ENCODE data around the gene STK26.

DNA sequence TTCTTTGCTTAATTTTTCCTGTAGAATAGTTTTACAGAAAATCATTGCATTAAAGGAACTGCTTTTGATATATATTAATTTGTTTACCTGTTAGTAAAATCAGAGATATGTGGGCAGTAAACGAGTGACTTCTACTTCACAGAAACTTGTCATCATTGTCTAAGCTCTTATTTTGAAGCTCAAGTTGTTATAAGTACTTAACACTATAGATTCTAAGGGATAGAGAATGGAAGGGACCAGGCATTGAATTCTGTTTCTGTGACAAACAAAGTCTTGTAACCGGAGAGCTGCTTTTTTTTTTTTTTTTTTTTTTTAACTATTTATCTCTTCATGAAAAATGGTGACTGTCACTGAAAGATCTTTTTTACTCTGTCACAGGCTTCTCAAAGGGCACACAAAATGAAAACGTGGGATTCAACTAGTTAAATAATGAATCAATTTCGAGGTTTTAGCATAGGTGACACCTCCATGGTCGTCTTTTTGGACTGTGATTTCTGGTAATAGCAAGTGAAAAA lies 14.4 kb downstream of the STK26 start:
- no peak for TF ChIP-seq EZH2phosphoT487 (IDR thresholded peaks at IDR 0.05; ENCODE audit: borderline replicate concordance, low read length)
- no peak for TF ChIP-seq EZH2 (IDR thresholded peaks at IDR 0.05; ENCODE audit: low read length, unreplicated experiment)
- TF ChIP-seq, protein P1, sequence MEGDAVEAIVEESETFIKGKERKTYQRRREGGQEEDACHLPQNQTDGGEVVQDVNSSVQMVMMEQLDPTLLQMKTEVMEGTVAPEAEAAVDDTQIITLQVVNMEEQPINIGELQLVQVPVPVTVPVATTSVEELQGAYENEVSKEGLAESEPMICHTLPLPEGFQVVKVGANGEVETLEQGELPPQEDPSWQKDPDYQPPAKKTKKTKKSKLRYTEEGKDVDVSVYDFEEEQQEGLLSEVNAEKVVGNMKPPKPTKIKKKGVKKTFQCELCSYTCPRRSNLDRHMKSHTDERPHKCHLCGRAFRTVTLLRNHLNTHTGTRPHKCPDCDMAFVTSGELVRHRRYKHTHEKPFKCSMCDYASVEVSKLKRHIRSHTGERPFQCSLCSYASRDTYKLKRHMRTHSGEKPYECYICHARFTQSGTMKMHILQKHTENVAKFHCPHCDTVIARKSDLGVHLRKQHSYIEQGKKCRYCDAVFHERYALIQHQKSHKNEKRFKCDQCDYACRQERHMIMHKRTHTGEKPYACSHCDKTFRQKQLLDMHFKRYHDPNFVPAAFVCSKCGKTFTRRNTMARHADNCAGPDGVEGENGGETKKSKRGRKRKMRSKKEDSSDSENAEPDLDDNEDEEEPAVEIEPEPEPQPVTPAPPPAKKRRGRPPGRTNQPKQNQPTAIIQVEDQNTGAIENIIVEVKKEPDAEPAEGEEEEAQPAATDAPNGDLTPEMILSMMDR (conservative IDR thresholded peaks at IDR 0.05; ENCODE audit: low read depth, low read length) = no peak

All from PC-3 (cell line).